ENCODE data around the gene HTT-AS. TPM values are rescaled to one million over a fixed set of nuclear protein-coding genes. Genes with fewer than 3 reads are reported as not detected.

HTT-AS gene
- polyA plus RNA-seq, 1 donor from 2014 or later, result not detected

- no peak overlapping the region for H3K4me2 ChIP-seq (ENCODE audit: low read length)
- no peak overlapping the region for H2AFZ ChIP-seq (ENCODE audit: low read depth, low read length)
- no peaks in the 10 kb centered on the region for H3K9me3 ChIP-seq (ENCODE audit: low read length)
- H3K9me2 ChIP-seq (ENCODE audit: insufficient read depth, low read length), result no peaks in the 10 kb centered on the region
- no peak overlapping the region for H3K4me3 ChIP-seq (ENCODE audit: low read length)
- TF ChIP-seq REST (IDR thresholded peaks at IDR 0.05; ENCODE audit: borderline replicate concordance) (no peak), CTCF (IDR thresholded peaks at IDR 0.05; ENCODE audit: poor library complexity, severe bottlenecking) (no peak), TAF1 (IDR thresholded peaks at IDR 0.05; ENCODE audit: low read depth) (no peak), EP300 (conservative IDR thresholded peaks at IDR 0.05; ENCODE audit: poor library complexity, severe bottlenecking) (no peak), SMC3 (conservative IDR thresholded peaks at IDR 0.05; ENCODE audit: poor library complexity) (no peak), RAD21 (conservative IDR thresholded peaks at IDR 0.05) (no peak), EZH2 (IDR thresholded peaks at IDR 0.05; ENCODE audit: borderline replicate concordance, insufficient read depth, low read length, poor library complexity, severe bottlenecking) (no peak)
- H4K20me1 ChIP-seq (ENCODE audit: insufficient read depth), result no peaks in the 10 kb centered on the region
- H3K9ac ChIP-seq (ENCODE audit: low read length), result no peak overlapping the region
- H3F3A ChIP-seq (ENCODE audit: insufficient read depth, low read length, poor library complexity, severe bottlenecking), result no peaks in the 10 kb centered on the region
- H3K27me3 ChIP-seq (ENCODE audit: insufficient read depth, low read depth, low read length), result no peaks in the 10 kb centered on the region
- H3K27ac ChIP-seq (ENCODE audit: low read length), result no peak overlapping the region
- no peaks in the 10 kb centered on the region for H3K79me2 ChIP-seq (replicated peaks; ENCODE audit: insufficient read depth, low read length)
- H3K36me3 ChIP-seq (ENCODE audit: insufficient read depth, low read length), result no peaks in the 10 kb centered on the region
Measured at GRCh38 chr4:3013839-3014350, 60.4 kb downstream of the HTT-AS start.

Small RNA genes lying within 50 kb of the gene (small RNA-seq; reads per million reads assigned to genes)
- gene RF02134, result 0 reads per million in 3 experiments
- 0 reads per million in 3 experiments for gene RF02135
- 2.5 to 27.0 (median 3.0) reads per million in 3 experiments for gene RNU6-204P

Other genes with a start within 250 kb of the HTT-AS start
- gene ADD1, start 230.7 kb downstream of the HTT-AS start, polyA plus RNA-seq, result 180 and 190 TPM in 2 replicates
- gene NOP14, start 111.1 kb downstream of the HTT-AS start, polyA plus RNA-seq, result 5.5 and 6.3 TPM in 2 replicates
- gene GRK4, start 111.0 kb downstream of the HTT-AS start, polyA plus RNA-seq, result 17.4 and 21.3 TPM in 2 replicates
- gene HTT, start 143 bp upstream of the HTT-AS start, polyA plus RNA-seq, result 10.3 and 11.5 TPM in 2 replicates
- gene MSANTD1, start 174.6 kb upstream of the HTT-AS start, polyA plus RNA-seq, result 12.7 and 15.8 TPM in 2 replicates
- 62.9 and 66.4 TPM in 2 replicates for gene RGS12, start 218.5 kb upstream of the HTT-AS start, polyA plus RNA-seq

Data from neural cell (in vitro differentiated cells).